Vagina (tissue), 2 donors: ENCODE results near the gene RBM5. TPM values are rescaled to one million over a fixed set of nuclear protein-coding genes. Genes with fewer than 3 reads are reported as not detected.

Source experiments
- DNase-seq, 2 donors: peaks; one replicate each; pipeline ENCODE4 v3.0.0-alpha.2; 2017; ENCODE audit errors: extremely low spot score in 2 of 2
- H3K27ac ChIP-seq: fragments of 200-600 bp; sonication (generic); one replicate; pipeline ENCODE4 v1.5.1; 2019
- H3K27me3 ChIP-seq: fragments of 200-600 bp; sonication (generic); one replicate; pipeline ENCODE4 v1.5.1; 2019
- H3K36me3 ChIP-seq, 2 donors: fragments of 200-600 bp; sonication (generic); one replicate each; pipeline ENCODE4 v1.5.1; 2017 to 2019
- H3K4me1 ChIP-seq: fragments of 200-600 bp; sonication (generic); one replicate; pipeline ENCODE4 v1.5.1; 2019
- H3K4me3 ChIP-seq, 2 donors: fragments of 200-600 bp; sonication (generic); 1 replicate in 1 of 2; 2 replicates in 1 of 2; pipeline ENCODE4 v1.5.1; 2016 to 2019
- H3K9me3 ChIP-seq: fragments of 200-600 bp; sonication (generic); one replicate; pipeline ENCODE4 v1.5.1; 2019
- POLR2A ChIP-seq, 2 donors: fragments of 450-650 bp; IDR thresholded peaks; one replicate each; pipeline ENCODE4 v1.6.1; 2017; ENCODE audit warnings: antibody characterized with exemption in 2 of 2, mild to moderate bottlenecking in 2 of 2, moderate library complexity in 2 of 2
- POLR2AphosphoS5 ChIP-seq, 2 donors: sonication (generic); formaldehyde crosslinking; IDR thresholded peaks; one replicate each; pipeline ENCODE4 v1.9.0; 2017; ENCODE audit warnings: antibody characterized with exemption in 2 of 2, mild to moderate bottlenecking in 2 of 2, low read depth in 1 of 2; ENCODE audit not compliant: insufficient read depth in 1 of 2
- intact Hi-C: fragments of 100-400 bp; cut with DNase I; formaldehyde crosslinking; loops from one replicate; pipeline ENCODE4 v1.15.1; 2023
- total RNA-seq: library from RNA; depleted of rRNA; stranded (reverse); fragments of >200 nt; gene quantifications from one replicate; pipeline ENCODE4 v1.2.3, GENCODE V29; 2016
- TF ChIP-seq, protein P1 (sequence below), 3 experiments: fragments of 450-650 bp in 2 of 3; fragments of 200-600 bp in 1 of 3; sonication (generic) in 1 of 3; IDR thresholded peaks; one replicate each; pipeline ENCODE4 v1.5.1; 2017 to 2019; ENCODE audit warnings: antibody characterized with exemption in 3 of 3, mild to moderate bottlenecking in 2 of 3, moderate library complexity in 2 of 3

RBM5 gene
- total RNA-seq, 1 donor from 2014 or later: 271 TPM

- TF ChIP-seq POLR2A (IDR thresholded peaks at IDR 0.05) (peak in 1 of 2 donors; percentile 57), POLR2AphosphoS5 (IDR thresholded peaks at IDR 0.05; ENCODE audit: insufficient read depth in 1 of 2, low read depth in 1 of 2) (no peak)
- intact Hi-C loops: no loop called here
- Histone ChIP-seq H3K4me1 (peaks cover 73% of the 10 kb centered on the region), H3K36me3 (no peaks in the 10 kb centered on the region), H3K9me3 (no peaks in the 10 kb centered on the region), H3K27me3 (no peaks in the 10 kb centered on the region), H3K4me3 (peak within 1 kb of the TSS; percentile 62 to 88), H3K27ac (peak within 1 kb of the TSS; percentile 86)
- DNase-seq: no peak
These were observed 66.2 kb downstream of the RBM5 start, which contains the start of gene SEMA3F for GRCh38 chr3:50154840-50155490. Gene SEMA3F (plus strand): TSS chr3:50155324. CDS start chr3:50159623, 4,299 bp downstream.

- no peak for DNase-seq
- peak overlapping the region; percentile 62 to 88 for H3K4me3 ChIP-seq
- H3K27ac ChIP-seq: peak overlapping the region; percentile 86
- no peaks in the 10 kb centered on the region for H3K27me3 ChIP-seq
- intact Hi-C loops: no loop called here
- H3K4me1 ChIP-seq: peaks cover 73% of the 10 kb centered on the region
- TF ChIP-seq POLR2AphosphoS5 (IDR thresholded peaks at IDR 0.05; ENCODE audit: insufficient read depth in 1 of 2, low read depth in 1 of 2) (no peak), POLR2A (IDR thresholded peaks at IDR 0.05) (no peak)
- TF ChIP-seq, protein P1, sequence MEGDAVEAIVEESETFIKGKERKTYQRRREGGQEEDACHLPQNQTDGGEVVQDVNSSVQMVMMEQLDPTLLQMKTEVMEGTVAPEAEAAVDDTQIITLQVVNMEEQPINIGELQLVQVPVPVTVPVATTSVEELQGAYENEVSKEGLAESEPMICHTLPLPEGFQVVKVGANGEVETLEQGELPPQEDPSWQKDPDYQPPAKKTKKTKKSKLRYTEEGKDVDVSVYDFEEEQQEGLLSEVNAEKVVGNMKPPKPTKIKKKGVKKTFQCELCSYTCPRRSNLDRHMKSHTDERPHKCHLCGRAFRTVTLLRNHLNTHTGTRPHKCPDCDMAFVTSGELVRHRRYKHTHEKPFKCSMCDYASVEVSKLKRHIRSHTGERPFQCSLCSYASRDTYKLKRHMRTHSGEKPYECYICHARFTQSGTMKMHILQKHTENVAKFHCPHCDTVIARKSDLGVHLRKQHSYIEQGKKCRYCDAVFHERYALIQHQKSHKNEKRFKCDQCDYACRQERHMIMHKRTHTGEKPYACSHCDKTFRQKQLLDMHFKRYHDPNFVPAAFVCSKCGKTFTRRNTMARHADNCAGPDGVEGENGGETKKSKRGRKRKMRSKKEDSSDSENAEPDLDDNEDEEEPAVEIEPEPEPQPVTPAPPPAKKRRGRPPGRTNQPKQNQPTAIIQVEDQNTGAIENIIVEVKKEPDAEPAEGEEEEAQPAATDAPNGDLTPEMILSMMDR (IDR thresholded peaks at IDR 0.05): no peak
- no peaks in the 10 kb centered on the region for H3K36me3 ChIP-seq
- H3K9me3 ChIP-seq: no peaks in the 10 kb centered on the region
These were observed 66.8 kb downstream of the RBM5 start for GRCh38 chr3:50155491-50155878.

DNA sequence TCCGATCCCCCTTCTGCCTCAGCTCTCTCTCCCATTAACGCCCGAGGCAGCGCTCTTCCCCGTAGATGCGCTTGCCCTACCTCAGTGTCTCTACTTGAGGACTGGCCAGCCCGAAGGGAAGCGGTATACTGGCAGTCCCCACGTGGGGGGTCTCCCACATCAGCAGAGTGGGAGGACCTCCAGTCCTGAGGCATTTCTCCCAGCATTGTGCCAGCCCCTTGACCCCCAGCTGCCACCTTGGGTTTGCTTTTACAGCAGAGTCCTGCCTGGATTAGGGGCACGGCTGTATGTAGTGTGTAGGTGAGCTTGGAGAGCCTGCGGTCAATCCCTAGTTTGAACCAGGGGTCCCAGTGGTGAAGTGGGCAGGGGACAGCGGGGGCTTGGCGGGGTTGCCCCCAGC lies 67.2 kb downstream of the RBM5 start:
- TF ChIP-seq, protein P1 (IDR thresholded peaks at IDR 0.05): no peak
- TF ChIP-seq POLR2A (IDR thresholded peaks at IDR 0.05) (no peak), POLR2AphosphoS5 (IDR thresholded peaks at IDR 0.05; ENCODE audit: insufficient read depth in 1 of 2, low read depth in 1 of 2) (no peak)
- intact Hi-C loops: no loop called here

DNA sequence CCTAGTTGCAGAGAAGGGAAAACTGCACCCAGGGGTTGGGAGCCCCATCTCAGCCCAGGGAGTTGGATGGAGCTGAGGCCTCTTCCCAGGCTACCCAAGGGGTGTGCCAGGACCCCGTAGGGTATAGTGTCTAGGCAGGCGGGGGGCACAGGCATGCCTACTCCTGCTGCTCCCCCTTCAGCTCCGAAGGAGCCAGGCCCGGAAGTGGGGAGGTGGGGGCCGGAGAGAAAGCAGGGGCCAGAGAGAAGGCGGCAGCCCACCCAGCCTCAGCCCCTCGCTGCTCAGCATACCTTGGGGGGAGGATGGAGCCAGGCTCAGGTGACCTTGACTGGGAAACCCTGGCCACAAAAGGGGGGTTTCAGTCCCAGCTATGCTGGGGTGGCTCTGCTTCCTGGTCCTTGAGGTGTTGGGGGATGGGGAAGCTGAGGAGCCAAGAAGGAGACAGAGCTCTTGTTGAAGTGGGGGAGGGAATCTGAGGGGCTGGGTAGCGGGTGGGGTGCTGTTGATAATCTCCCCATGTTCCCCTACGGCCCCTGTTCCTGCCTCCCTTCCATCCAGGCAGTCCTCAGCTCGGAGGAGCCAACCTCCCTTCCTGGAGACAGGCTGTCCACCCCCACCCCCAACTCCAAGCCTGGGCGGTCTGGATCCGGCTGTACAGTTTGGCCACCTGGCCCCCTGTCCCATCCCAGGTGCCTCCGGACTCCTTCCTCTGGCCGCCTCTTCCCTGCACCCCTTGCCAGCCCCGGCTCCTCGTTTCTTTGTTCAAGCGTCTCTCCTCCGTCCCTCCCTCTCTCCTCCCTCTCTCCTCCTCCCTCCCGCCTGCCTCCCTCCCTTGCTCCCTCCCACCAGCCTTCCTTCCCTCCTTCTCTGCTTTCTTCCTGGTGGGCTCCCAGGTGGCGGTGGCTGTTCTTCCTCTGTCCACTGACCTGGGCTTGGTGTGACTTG lies 68.1 kb downstream of the RBM5 start:
- no peaks in the 10 kb centered on the region for H3K9me3 ChIP-seq
- no peaks in the 10 kb centered on the region for H3K27me3 ChIP-seq
- intact Hi-C loops: no loop called here
- H3K27ac ChIP-seq: peak overlapping the region; percentile 86
- no peak for DNase-seq
- H3K36me3 ChIP-seq: no peaks in the 10 kb centered on the region
- TF ChIP-seq, protein P1 (IDR thresholded peaks at IDR 0.05): no peak
- TF ChIP-seq POLR2A (IDR thresholded peaks at IDR 0.05) (no peak), POLR2AphosphoS5 (IDR thresholded peaks at IDR 0.05; ENCODE audit: insufficient read depth in 1 of 2, low read depth in 1 of 2) (peak in 1 of 2 donors; percentile 25)
- H3K4me3 ChIP-seq: peak overlapping the region; percentile 62 to 88
- peaks cover 73% of the 10 kb centered on the region for H3K4me1 ChIP-seq

More for the DNA sequence above, 67.2 kb downstream of the RBM5 start:
- H3K27me3 ChIP-seq: no peaks in the 10 kb centered on the region
- H3K36me3 ChIP-seq: no peaks in the 10 kb centered on the region
- DNase-seq: no peak
- H3K27ac ChIP-seq: peak overlapping the region; percentile 86
- no peaks in the 10 kb centered on the region for H3K9me3 ChIP-seq
- H3K4me3 ChIP-seq: peak overlapping the region; percentile 62 to 88
- H3K4me1 ChIP-seq: peaks cover 73% of the 10 kb centered on the region

- DNase-seq: no peak
- peak overlapping the region; percentile 86 for H3K27ac ChIP-seq
- no peaks in the 10 kb centered on the region for H3K36me3 ChIP-seq
- H3K4me3 ChIP-seq: peak overlapping the region; percentile 62 to 88
- intact Hi-C loops: no loop called here
- no peaks in the 10 kb centered on the region for H3K9me3 ChIP-seq
- H3K27me3 ChIP-seq: no peaks in the 10 kb centered on the region
- peaks cover 77% of the 10 kb centered on the region for H3K4me1 ChIP-seq
- TF ChIP-seq POLR2AphosphoS5 (IDR thresholded peaks at IDR 0.05; ENCODE audit: insufficient read depth in 1 of 2, low read depth in 1 of 2): no peak
- TF ChIP-seq POLR2A (IDR thresholded peaks at IDR 0.05): no peak
- TF ChIP-seq, protein P1 (IDR thresholded peaks at IDR 0.05): no peak
These were observed 69.3 kb downstream of the RBM5 start for GRCh38 chr3:50157827-50158529.
